GM10248 (cell line): Measurements from ENCODE around the gene IGF2R.

ENCODE experiments used
- CTCF ChIA-PET: fragments of 300-600 bp; sonication (Branson Sonifier 250); formaldehyde crosslinking; extraction: SDS; loops from one replicate; lab custom pipeline; 2021; ENCODE audit warnings: antibody characterized with exemption; lab: Yijun Ruan, JAX
- POLR2A ChIA-PET: fragments of 350-650 bp; sonication (Branson Sonifier 250); formaldehyde crosslinking; extraction: SDS; loops from one replicate; lab custom pipeline; 2020; ENCODE audit warnings: antibody characterized with exemption; lab: Yijun Ruan, JAX
- DNase-seq: peaks from one replicate; pipeline ENCODE4 v3.0.0; 2012; ENCODE audit errors: extremely low spot score
- TF ChIP-seq, protein P1 (sequence below): IDR thresholded peaks from 2 replicates; pipeline ENCODE4 v1.5.1; 2012; ENCODE audit warnings: mild to moderate bottlenecking, low read depth; ENCODE audit errors: extremely low read depth, missing control alignments, control extremely low read depth

Gene IGF2R

DNA sequence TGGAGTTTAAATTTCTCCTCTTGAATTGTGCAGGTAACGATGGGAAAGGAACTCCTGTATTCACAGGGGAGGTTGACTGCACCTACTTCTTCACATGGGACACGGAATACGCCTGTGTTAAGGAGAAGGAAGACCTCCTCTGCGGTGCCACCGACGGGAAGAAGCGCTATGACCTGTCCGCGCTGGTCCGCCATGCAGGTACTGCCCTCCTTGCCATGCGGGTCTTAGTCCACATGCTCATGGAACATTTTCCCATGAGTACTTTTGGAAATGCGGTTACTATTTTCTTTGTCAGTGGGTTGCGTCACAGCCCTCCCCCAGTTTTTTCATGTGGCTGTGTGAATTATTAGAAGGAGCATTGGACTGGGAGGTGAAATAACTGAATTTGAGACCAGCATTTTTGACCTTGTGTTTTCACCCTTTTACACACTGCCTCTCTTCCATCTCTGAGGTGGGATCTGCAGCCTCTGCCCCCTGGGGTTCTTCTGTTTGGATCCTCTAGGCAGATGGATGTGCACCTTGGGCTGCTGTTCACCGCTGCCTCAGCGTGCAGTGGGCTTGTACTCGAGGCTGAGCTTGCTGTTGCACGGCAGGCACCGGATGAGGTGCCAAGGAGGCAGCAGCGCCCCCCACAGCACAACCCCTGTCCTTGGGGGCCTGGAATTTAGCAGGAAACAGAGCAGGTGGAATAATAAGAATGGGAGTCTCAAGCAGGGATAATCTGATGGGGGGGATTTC is 71.8 kb downstream of the IGF2R start:
- TF ChIP-seq, protein P1, sequence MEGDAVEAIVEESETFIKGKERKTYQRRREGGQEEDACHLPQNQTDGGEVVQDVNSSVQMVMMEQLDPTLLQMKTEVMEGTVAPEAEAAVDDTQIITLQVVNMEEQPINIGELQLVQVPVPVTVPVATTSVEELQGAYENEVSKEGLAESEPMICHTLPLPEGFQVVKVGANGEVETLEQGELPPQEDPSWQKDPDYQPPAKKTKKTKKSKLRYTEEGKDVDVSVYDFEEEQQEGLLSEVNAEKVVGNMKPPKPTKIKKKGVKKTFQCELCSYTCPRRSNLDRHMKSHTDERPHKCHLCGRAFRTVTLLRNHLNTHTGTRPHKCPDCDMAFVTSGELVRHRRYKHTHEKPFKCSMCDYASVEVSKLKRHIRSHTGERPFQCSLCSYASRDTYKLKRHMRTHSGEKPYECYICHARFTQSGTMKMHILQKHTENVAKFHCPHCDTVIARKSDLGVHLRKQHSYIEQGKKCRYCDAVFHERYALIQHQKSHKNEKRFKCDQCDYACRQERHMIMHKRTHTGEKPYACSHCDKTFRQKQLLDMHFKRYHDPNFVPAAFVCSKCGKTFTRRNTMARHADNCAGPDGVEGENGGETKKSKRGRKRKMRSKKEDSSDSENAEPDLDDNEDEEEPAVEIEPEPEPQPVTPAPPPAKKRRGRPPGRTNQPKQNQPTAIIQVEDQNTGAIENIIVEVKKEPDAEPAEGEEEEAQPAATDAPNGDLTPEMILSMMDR: no peak
- CTCF ChIA-PET: interaction anchor here (1.5 kb wide), 1 partner anchor 10 kb away, joined by 4 read pairs; no protein-coding TSS in a partner anchor
- no peak for DNase-seq
- POLR2A ChIA-PET: no interaction called here

GRCh38 chr6:160041608-160042007 is 72.7 kb downstream of the IGF2R start:
- CTCF ChIA-PET: interaction anchor here (1.5 kb wide), 1 partner anchor 11 kb away, joined by 4 read pairs; no protein-coding TSS in a partner anchor
- TF ChIP-seq, protein P1: no peak
- POLR2A ChIA-PET: no interaction called here
- no peak for DNase-seq

DNA sequence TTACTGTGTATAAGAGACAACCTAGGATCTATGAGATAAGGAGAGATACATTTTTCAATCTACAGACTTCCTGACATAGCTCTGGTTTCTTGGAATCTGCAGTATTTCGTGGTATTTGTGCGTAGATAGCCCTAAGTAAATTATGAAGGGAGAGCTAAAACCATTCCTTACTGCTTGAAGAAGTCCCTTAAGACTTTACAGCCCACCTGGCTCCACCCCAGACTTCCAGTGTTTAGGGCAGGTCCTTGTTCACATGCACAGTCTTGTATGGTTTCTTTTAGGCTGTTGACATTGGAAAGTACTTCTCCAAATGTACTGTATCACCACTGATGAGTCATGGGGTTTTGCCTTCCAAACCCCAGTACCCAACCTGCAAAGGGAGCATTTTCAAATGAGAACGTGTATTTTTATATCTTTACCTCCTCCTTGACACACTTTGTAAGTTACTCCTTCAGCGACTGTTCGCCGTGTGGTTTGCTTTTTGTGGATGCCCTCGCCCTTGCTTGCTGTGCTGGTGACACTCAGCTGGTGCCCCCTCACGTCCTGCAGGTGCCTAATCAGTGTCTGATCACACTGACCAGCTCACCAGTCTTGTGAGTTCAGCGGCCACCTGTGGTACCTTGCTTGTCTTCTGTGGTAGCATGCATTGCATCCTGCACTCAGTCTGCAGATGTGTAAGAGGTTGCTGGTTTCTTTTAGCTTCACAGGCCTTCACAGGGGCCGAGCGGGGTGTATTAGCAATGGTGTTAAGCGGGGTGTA is 73.3 kb downstream of the IGF2R start:
- DNase-seq: no peak
- CTCF ChIA-PET: interaction anchor here (1.5 kb wide), 1 partner anchor 11 kb away, joined by 4 read pairs; no protein-coding TSS in a partner anchor
- TF ChIP-seq, protein P1: no peak
- POLR2A ChIA-PET: no interaction called here

- TF ChIP-seq, protein P1: no peak
- CTCF ChIA-PET: no interaction called here
- no peak for DNase-seq
- POLR2A ChIA-PET: no interaction called here
These were observed 74.0 kb downstream of the IGF2R start for GRCh38 chr6:160042788-160043301.

GRCh38 chr6:160043784-160044183 is 74.9 kb downstream of the IGF2R start:
- TF ChIP-seq, protein P1: no peak
- POLR2A ChIA-PET: no interaction called here
- CTCF ChIA-PET: no interaction called here
- no peak for DNase-seq

DNA sequence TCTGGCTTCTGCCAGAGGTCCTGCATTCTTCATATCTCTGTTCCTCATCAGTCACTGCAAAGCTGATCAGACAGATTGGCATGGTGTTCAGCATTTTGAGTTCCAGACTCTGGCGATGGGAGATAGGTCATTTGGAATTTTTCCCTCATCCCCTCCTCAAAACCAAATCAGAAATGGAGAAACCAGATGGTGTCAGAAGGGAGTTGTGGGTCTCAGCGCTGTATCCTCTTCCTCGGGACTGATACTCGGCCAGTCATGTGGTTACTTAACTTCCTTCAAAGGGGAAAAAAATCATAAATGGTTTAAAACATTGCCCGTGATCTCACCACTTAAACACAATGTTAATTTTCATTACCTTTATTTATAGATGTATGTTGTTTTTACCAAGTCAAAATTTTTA is 75.8 kb downstream of the IGF2R start:
- TF ChIP-seq, protein P1: no peak
- no peak for DNase-seq
- CTCF ChIA-PET: interaction anchor here (0.9 to 1.2 kb wide), 2 partner anchors 27 to 56 kb away, joined by 3 read pairs; no protein-coding TSS in a partner anchor
- POLR2A ChIA-PET: no interaction called here
